SK-N-MC (cell line): ENCODE data around the gene TNFSF15.

ENCODE experiments used
- EZH2 ChIP-seq: fragments of 200-600 bp; sonication (generic); IDR thresholded peaks from one replicate; pipeline ENCODE4 v1.6.1; 2017; ENCODE audit warnings: antibody characterized with exemption
- FOXP2 ChIP-seq: optimal IDR thresholded peaks from 2 replicates; pipeline ENCODE3; 2011; ENCODE audit warnings: mild to moderate bottlenecking, moderate library complexity; ENCODE audit not compliant: insufficient read depth; ENCODE audit errors: extremely low read length, control extremely low read depth
- POLR2AphosphoS5 ChIP-seq: IDR thresholded peaks from 2 replicates; pipeline ENCODE4 v1.6.1; 2012; ENCODE audit warnings: mild to moderate bottlenecking, low read depth, low read length, borderline replicate concordance

GRCh38 chr9:114791736-114792135 lies 14.1 kb downstream of the TNFSF15 start:
- TF ChIP-seq EZH2 (no peak), POLR2AphosphoS5 (no peak), FOXP2 (no peak)
